K562 (cell line): Measurements from ENCODE around the gene MAP4K1. TPM values are rescaled to one million over a fixed set of nuclear protein-coding genes. Genes with fewer than 3 reads are reported as not detected.

Source experiments
- SNRNP70 ChIP-seq: fragments of 200-400 bp; formaldehyde crosslinking; optimal IDR thresholded peaks from 2 replicates; pipeline ENCODE3; 2017; ENCODE audit warnings: low read depth, low read length
- ZNF311 ChIP-seq: fragments of 250-450 bp; sonication (Bioruptor Pico); IDR thresholded peaks from 2 replicates; pipeline ENCODE4 v1.4.0; 2020; ENCODE audit warnings: mild to moderate bottlenecking, moderate library complexity
- ZNF766 ChIP-seq: fragments of 200-800 bp; sonication (Bioruptor generic); conservative IDR thresholded peaks from 2 replicates; pipeline ENCODE4 v1.6.1; 2016; ENCODE audit warnings: missing genetic modification characterization, missing compliant biosample characterization
- ZNF77 ChIP-seq: fragments of 250-450 bp; sonication (Bioruptor Pico); IDR thresholded peaks from 2 replicates; pipeline ENCODE4 v1.5.0; 2020
- polyA plus RNA-seq, 8 experiments: library from polyadenylated mRNA; depleted of rRNA in 4 of 8; stranded (reverse) in 5 of 8; unstranded in 3 of 8; fragments of >200 nt; fragmentation: Nextera tagmentation in 2 of 8; fragmentation: Illumina TruSeq in 1 of 8; extraction: Ambion mirVana in 2 of 8; extraction: Trizol in 1 of 8; gene quantifications; 2 replicates each; pipeline versions ENCODE4 v1.2.1 to v1.2.3, GENCODE V29; 2011 to 2014; ENCODE audit warnings: inconsistent platforms in 1 of 8, missing spikeins in 1 of 8
- total RNA-seq, 7 experiments: library from RNA; depleted of rRNA in 6 of 7; stranded (reverse); fragments of >200 nt in 6 of 7; fragmentation: Illumina TruSeq in 2 of 7; extraction: Trizol in 2 of 7; gene quantifications; 2 replicates each; pipeline versions ENCODE4 v1.2.1 to v1.2.3, GENCODE V29; 2011 to 2021; ENCODE audit warnings: low replicate concordance in 1 of 7
- TF ChIP-seq, protein P1 (sequence below): fragments of 200-800 bp; sonication (Bioruptor generic); IDR thresholded peaks from 2 replicates; pipeline ENCODE4 v1.6.1; 2017; ENCODE audit warnings: missing genetic modification characterization, missing compliant biosample characterization
- TF ChIP-seq, protein P2 (sequence below): fragments of 250-450 bp; sonication (Bioruptor Pico); IDR thresholded peaks from 2 replicates; pipeline ENCODE4 v1.8.0; 2022; ENCODE audit warnings: inconsistent platforms, mild to moderate bottlenecking, moderate library complexity, borderline replicate concordance
- TF ChIP-seq, protein P3 (sequence below), 2 experiments: IDR thresholded peaks; 2 replicates each; pipeline ENCODE4 v1.6.1; 2012; ENCODE audit warnings: improper control_type of control experiment in 2 of 2, low read depth in 2 of 2, low read length in 2 of 2, borderline replicate concordance in 1 of 2

Gene MAP4K1
- total and polyA plus RNA-seq, 9 of the 15 experiments (the other 6 are each of a cell fraction or from before 2014, with no cell fraction given) = 0.14 to 3.2 (median 0.73) TPM; not detected in 1

DNA sequence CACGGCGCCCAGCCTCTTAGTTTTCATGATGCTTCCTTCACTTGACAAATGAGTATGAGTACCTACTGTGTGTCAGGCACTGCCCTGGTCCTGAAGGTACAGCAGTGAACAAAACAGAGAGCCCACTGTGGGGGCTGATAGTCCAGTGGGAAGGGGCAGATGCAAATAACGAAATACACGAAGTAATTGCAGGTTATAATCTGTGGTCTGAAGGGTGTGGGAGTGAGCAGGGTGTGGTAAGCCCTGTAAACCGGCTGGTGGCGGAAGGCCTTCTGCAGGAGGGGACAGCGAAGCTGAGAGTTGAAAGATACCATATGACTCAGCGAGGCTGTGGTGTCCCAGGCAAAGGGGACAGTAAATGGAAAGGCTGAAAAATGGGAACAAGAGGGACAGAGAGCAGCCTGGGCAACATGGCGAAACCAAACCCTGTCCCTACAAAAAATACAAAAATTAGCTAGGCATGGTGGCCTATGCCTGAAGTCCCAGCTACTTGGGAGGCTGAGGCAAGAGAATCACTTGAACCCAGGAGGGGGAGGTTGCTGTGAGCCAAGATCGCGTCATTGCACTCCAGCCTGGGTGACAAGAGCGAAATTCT, 60.5 kb downstream of the MAP4K1 start (continued):
- TF ChIP-seq, protein P1, sequence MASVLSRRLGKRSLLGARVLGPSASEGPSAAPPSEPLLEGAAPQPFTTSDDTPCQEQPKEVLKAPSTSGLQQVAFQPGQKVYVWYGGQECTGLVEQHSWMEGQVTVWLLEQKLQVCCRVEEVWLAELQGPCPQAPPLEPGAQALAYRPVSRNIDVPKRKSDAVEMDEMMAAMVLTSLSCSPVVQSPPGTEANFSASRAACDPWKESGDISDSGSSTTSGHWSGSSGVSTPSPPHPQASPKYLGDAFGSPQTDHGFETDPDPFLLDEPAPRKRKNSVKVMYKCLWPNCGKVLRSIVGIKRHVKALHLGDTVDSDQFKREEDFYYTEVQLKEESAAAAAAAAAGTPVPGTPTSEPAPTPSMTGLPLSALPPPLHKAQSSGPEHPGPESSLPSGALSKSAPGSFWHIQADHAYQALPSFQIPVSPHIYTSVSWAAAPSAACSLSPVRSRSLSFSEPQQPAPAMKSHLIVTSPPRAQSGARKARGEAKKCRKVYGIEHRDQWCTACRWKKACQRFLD = no peak
- TF ChIP-seq SNRNP70 (no peak), ZNF311 (no peak), ZNF766 (CRISPR knock-in tag) (peak; percentile 46; the same call in 1 of the 2 replicates), ZNF77 (no peak)
- TF ChIP-seq, protein P2, sequence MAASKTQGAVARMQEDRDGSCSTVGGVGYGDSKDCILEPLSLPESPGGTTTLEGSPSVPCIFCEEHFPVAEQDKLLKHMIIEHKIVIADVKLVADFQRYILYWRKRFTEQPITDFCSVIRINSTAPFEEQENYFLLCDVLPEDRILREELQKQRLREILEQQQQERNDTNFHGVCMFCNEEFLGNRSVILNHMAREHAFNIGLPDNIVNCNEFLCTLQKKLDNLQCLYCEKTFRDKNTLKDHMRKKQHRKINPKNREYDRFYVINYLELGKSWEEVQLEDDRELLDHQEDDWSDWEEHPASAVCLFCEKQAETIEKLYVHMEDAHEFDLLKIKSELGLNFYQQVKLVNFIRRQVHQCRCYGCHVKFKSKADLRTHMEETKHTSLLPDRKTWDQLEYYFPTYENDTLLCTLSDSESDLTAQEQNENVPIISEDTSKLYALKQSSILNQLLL (CRISPR knock-in tag) = no peak
- TF ChIP-seq, protein P3, sequence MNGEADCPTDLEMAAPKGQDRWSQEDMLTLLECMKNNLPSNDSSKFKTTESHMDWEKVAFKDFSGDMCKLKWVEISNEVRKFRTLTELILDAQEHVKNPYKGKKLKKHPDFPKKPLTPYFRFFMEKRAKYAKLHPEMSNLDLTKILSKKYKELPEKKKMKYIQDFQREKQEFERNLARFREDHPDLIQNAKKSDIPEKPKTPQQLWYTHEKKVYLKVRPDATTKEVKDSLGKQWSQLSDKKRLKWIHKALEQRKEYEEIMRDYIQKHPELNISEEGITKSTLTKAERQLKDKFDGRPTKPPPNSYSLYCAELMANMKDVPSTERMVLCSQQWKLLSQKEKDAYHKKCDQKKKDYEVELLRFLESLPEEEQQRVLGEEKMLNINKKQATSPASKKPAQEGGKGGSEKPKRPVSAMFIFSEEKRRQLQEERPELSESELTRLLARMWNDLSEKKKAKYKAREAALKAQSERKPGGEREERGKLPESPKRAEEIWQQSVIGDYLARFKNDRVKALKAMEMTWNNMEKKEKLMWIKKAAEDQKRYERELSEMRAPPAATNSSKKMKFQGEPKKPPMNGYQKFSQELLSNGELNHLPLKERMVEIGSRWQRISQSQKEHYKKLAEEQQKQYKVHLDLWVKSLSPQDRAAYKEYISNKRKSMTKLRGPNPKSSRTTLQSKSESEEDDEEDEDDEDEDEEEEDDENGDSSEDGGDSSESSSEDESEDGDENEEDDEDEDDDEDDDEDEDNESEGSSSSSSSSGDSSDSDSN (IDR thresholded peaks at IDR 0.05; ENCODE audit: borderline replicate concordance in 1 of 2, low read depth in 2 of 2, low read length in 2 of 2) = peak in 1 of 2 experiments; percentile 68; a peak in 2 of 4 replicates
